Endothelial cell of umbilical vein (primary cell): Measurements from ENCODE around the gene MCM8. TPM values are rescaled to one million over a fixed set of nuclear protein-coding genes. Genes with fewer than 3 reads are reported as not detected.

Source experiments
- BruUV-seq: library from RNA; stranded (reverse); fragments of 400-500 nt; replicated peaks from 2 replicates; lab custom pipeline; 2021; lab: Mats Ljungman, UMichigan
- CTCF ChIA-PET: fragments of 300-600, 350-600 bp; sonication (Branson Sonifier 250); formaldehyde crosslinking; loops from one replicate; lab custom pipeline; 2021; ENCODE audit warnings: antibody characterized with exemption, inconsistent platforms; lab: Charles Lee
- POLR2A ChIA-PET: fragments of 300-600, 350-600 bp; sonication (Branson Sonifier 250); formaldehyde crosslinking; loops from one replicate; lab custom pipeline; 2021; ENCODE audit warnings: antibody characterized with exemption, inconsistent platforms; lab: Charles Lee
- DNase-seq: peaks from one replicate; pipeline ENCODE4 v3.0.0-alpha.2; 2011; ENCODE audit warnings: low read depth, low spot score
- FAIRE-seq: peaks from 2 replicates; lab custom pipeline; 2011; peaks lifted over from hg19 to GRCh38; lab: Jason Lieb, UNC
- H2AFZ ChIP-seq: 2 replicates; pipeline ENCODE4 v1.6.0; 2012; ENCODE audit warnings: low read depth, low read length, control low read depth, inconsistent platforms
- H3K27ac ChIP-seq: 2 replicates; pipeline ENCODE4 v1.5.1; 2011; ENCODE audit warnings: low read depth, mild to moderate bottlenecking, control low read depth, low read length, moderate library complexity; ENCODE audit not compliant: insufficient read depth
- H3K27me3 ChIP-seq, 2 experiments: 2 replicates each; pipeline versions ENCODE4 v1.6.0 to v1.6.1; 2011; ENCODE audit warnings: low read length in 2 of 2, mixed read lengths in 1 of 2; ENCODE audit not compliant: control insufficient read depth in 2 of 2, insufficient read depth in 2 of 2
- H3K36me3 ChIP-seq, 2 experiments: 2 replicates in 1 of 2; 3 replicates in 1 of 2; pipeline ENCODE4 v1.5.1; 2011; ENCODE audit warnings: low read length in 2 of 2, mild to moderate bottlenecking in 1 of 2, moderate library complexity in 1 of 2; ENCODE audit not compliant: control insufficient read depth in 2 of 2, insufficient read depth in 2 of 2; ENCODE audit errors: extremely low read depth in 1 of 2
- H3K4me1 ChIP-seq: 3 replicates; pipeline ENCODE4 v1.5.1; 2011; ENCODE audit warnings: mild to moderate bottlenecking, low read length; ENCODE audit not compliant: control insufficient read depth, insufficient read depth; ENCODE audit errors: extremely low read depth
- H3K4me2 ChIP-seq: 2 replicates; pipeline ENCODE4 v1.6.1; 2011; ENCODE audit warnings: low read length, control low read depth, mixed read lengths; ENCODE audit not compliant: insufficient read depth
- H3K4me3 ChIP-seq, 3 experiments: fragments of 200-600 bp in 1 of 3; sonication (generic), shearing (Covaris generic) in 1 of 3; replicated peaks in 1 of 3; 2 replicates each; pipeline ENCODE4 v1.5.1; 2011 to 2016; ENCODE audit warnings: control low read depth in 3 of 3, low read length in 3 of 3, mild to moderate bottlenecking in 2 of 3, inconsistent platforms in 1 of 3, low read depth in 1 of 3, moderate library complexity in 1 of 3; ENCODE audit not compliant: insufficient read depth in 1 of 3
- H3K79me2 ChIP-seq: 2 replicates; pipeline ENCODE4 v1.6.0; 2012; ENCODE audit warnings: low read length, inconsistent platforms; ENCODE audit not compliant: control insufficient read depth, insufficient read depth
- H3K9ac ChIP-seq: replicated peaks from 2 replicates; pipeline ENCODE3; 2011; ENCODE audit warnings: low read length, control low read depth; ENCODE audit not compliant: insufficient read depth; ENCODE audit errors: extremely low read depth
- H3K9me1 ChIP-seq: replicated peaks from 3 replicates; pipeline ENCODE4 v1.6.0; 2011; ENCODE audit warnings: mild to moderate bottlenecking, low read length; ENCODE audit not compliant: control insufficient read depth, insufficient read depth; ENCODE audit errors: extremely low read depth
- H3K9me3 ChIP-seq: replicated peaks from 2 replicates; pipeline ENCODE4 v1.5.1; 2012; ENCODE audit warnings: low read length, inconsistent platforms; ENCODE audit not compliant: control insufficient read depth, insufficient read depth
- H4K20me1 ChIP-seq: replicated peaks from 2 replicates; pipeline ENCODE3; 2011; ENCODE audit warnings: mild to moderate bottlenecking, low read length; ENCODE audit not compliant: control insufficient read depth, insufficient read depth; ENCODE audit errors: extremely low read depth
- EZH2 ChIP-seq: IDR thresholded peaks from 2 replicates; pipeline ENCODE4 v1.6.1; 2012; ENCODE audit warnings: borderline replicate concordance, low read depth, mild to moderate bottlenecking, moderate library complexity, low read length, inconsistent platforms; ENCODE audit not compliant: severe bottlenecking
- FOS ChIP-seq: IDR thresholded peaks from 2 replicates; pipeline ENCODE4 v1.6.1; 2011; ENCODE audit warnings: mild to moderate bottlenecking, low read length, moderate library complexity, borderline replicate concordance; ENCODE audit not compliant: insufficient read depth
- GATA2 ChIP-seq: IDR thresholded peaks from 2 replicates; pipeline ENCODE4 v1.7.0; 2011; ENCODE audit warnings: low read depth, mild to moderate bottlenecking, moderate library complexity, mixed read lengths, low read length; ENCODE audit not compliant: insufficient read length, insufficient read depth
- JUN ChIP-seq: IDR thresholded peaks from 2 replicates; pipeline ENCODE4 v1.6.1; 2011; ENCODE audit warnings: borderline replicate concordance, low read depth; ENCODE audit not compliant: insufficient read length, insufficient read depth
- MYC ChIP-seq: IDR thresholded peaks from one replicate; pipeline ENCODE4 v1.6.1; 2011; ENCODE audit warnings: mild to moderate bottlenecking, low read depth, low read length
- POLR2A ChIP-seq: IDR thresholded peaks from 2 replicates; pipeline ENCODE4 v1.6.1; 2012; ENCODE audit warnings: low read depth, mild to moderate bottlenecking, control low read depth, low read length
- POLR2AphosphoS5 ChIP-seq: IDR thresholded peaks from 2 replicates; pipeline ENCODE4 v1.6.1; 2012; ENCODE audit warnings: low read depth, mild to moderate bottlenecking, control low read depth, low read length, moderate library complexity; ENCODE audit not compliant: insufficient read depth
- dilution Hi-C: fragments of 300-500 bp; cut with MboI; formaldehyde crosslinking; loops from one replicate; pipeline ENCODE4 v1.15.0; 2019; ENCODE audit warnings: low sequenced_read_pairs; ENCODE audit not compliant: extremely low pct_ligation_motif_present
- intact Hi-C: fragments of 100-400 bp; cut with micrococcal nuclease; formaldehyde crosslinking; loops from one replicate; pipeline ENCODE4 v1.10.0; 2022
- polyA plus RNA-seq, 4 experiments: library from polyadenylated mRNA; depleted of rRNA in 3 of 4; stranded (reverse) in 3 of 4; unstranded in 1 of 4; fragments of >200 nt; gene quantifications; 2 replicates each; pipeline versions ENCODE4 v1.2.1 to v1.2.3, GENCODE V29; 2011 to 2012; ENCODE audit warnings: missing spikeins in 1 of 4
- total RNA-seq: library from RNA; stranded (reverse); gene quantifications from 2 replicates; pipeline ENCODE4 v1.2.3, GENCODE V29; 2021
- TF ChIP-seq, protein P1 (sequence below), 2 donors: IDR thresholded peaks; 1 replicate in 1 of 2; 2 replicates in 1 of 2; pipeline ENCODE4 v1.5.1; 2011; ENCODE audit warnings: low read length in 2 of 2, mild to moderate bottlenecking in 2 of 2, moderate library complexity in 2 of 2, control low read depth in 1 of 2, inconsistent platforms in 1 of 2, low read depth in 1 of 2; ENCODE audit not compliant: insufficient read depth in 1 of 2; ENCODE audit errors: extremely low read depth in 1 of 2
- TF ChIP-seq, protein P2 (sequence below): IDR thresholded peaks from 2 replicates; pipeline ENCODE4 v1.6.1; 2011; ENCODE audit not compliant: insufficient read depth, insufficient read length

MCM8 gene
- total and polyA plus RNA-seq, 2 donors (not counting 3 experiments of a cell fraction or from before 2014, with no cell fraction given): 2.9 to 14.4 TPM

DNA sequence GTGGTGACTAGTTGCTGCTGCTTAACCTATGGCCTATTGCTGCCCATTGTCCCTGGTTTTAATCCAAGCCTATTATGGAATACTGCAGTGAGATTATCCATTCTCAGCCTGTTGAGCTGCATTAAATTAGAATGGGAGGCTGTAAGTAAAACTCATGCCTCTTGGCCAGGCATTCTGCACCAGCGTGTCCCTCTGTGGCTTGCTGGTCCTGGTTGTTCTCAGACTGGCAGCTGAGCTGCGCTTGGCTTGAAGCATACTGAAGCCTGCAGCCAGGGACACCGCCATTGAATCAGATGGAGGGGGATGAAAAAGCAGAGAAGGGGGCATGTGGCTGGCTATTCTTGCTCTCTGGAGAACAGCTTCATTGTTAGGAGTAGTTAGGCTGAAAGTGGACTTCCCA is 87.8 kb downstream of the MCM8 start:
- ChIA-PET CTCF (interaction anchor here (0.9 kb wide), 1 partner anchor 36 kb away, joined by 3 read pairs; no protein-coding TSS in a partner anchor), POLR2A (no interaction called here)
- Histone ChIP-seq H3K9me3 (no peaks in the 10 kb centered on the region), H3K9ac (no peak overlapping the region), H3K27ac (no peak overlapping the region), H3K4me3 (no peak overlapping the region), H3K27me3 (no peaks in the 10 kb centered on the region), H3K9me1 (no peaks in the 10 kb centered on the region), H2AFZ (no peak overlapping the region), H3K79me2 (no peaks in the 10 kb centered on the region), H3K36me3 (peaks cover 12 to 26% of the 10 kb centered on the region in 2 experiments), H3K4me1 (peaks cover 15% of the 10 kb centered on the region), H4K20me1 (no peaks in the 10 kb centered on the region), H3K4me2 (no peak overlapping the region)
- FAIRE-seq (no peak), DNase-seq (no peak)
- BruUV-seq: no TSS peak
- TF ChIP-seq EZH2 (no peak), POLR2AphosphoS5 (no peak), MYC (no peak), JUN (no peak), POLR2A (no peak), GATA2 (no peak), FOS (no peak)
- TF ChIP-seq, protein P1, sequence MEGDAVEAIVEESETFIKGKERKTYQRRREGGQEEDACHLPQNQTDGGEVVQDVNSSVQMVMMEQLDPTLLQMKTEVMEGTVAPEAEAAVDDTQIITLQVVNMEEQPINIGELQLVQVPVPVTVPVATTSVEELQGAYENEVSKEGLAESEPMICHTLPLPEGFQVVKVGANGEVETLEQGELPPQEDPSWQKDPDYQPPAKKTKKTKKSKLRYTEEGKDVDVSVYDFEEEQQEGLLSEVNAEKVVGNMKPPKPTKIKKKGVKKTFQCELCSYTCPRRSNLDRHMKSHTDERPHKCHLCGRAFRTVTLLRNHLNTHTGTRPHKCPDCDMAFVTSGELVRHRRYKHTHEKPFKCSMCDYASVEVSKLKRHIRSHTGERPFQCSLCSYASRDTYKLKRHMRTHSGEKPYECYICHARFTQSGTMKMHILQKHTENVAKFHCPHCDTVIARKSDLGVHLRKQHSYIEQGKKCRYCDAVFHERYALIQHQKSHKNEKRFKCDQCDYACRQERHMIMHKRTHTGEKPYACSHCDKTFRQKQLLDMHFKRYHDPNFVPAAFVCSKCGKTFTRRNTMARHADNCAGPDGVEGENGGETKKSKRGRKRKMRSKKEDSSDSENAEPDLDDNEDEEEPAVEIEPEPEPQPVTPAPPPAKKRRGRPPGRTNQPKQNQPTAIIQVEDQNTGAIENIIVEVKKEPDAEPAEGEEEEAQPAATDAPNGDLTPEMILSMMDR (IDR thresholded peaks at IDR 0.05; ENCODE audit: extremely low read depth in 1 of 2, insufficient read depth in 1 of 2, low read depth in 1 of 2, low read length in 2 of 2): no peak
- TF ChIP-seq, protein P2, sequence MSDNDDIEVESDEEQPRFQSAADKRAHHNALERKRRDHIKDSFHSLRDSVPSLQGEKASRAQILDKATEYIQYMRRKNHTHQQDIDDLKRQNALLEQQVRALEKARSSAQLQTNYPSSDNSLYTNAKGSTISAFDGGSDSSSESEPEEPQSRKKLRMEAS: no peak
- intact Hi-C loops: no loop called here
- dilution Hi-C loops: no loop called here
